GM21528 (cell line): ENCODE results near the gene NLN.
"Not testable (repeated sequence)": the region's sequence is repeated elsewhere in the genome, so short reads cannot be mapped to it uniquely, and the experiment has no call there.

Experiments used
- ATAC-seq: cut with Tn5 transposase; IDR thresholded peaks from one replicate; pipeline ENCODE4 v1.9.1; 2021; ENCODE audit warnings: mild to moderate bottlenecking, moderate library complexity; ENCODE audit not compliant: unreplicated experiment, low FRiP score

Gene NLN

GRCh38 chr5:65768723-65769346 is 46.8 kb downstream of the NLN start:
- ATAC-seq: no peak

- ATAC-seq: no peak
Observed at GRCh38 chr5:65769539-65769938, 47.5 kb downstream of the NLN start.

DNA sequence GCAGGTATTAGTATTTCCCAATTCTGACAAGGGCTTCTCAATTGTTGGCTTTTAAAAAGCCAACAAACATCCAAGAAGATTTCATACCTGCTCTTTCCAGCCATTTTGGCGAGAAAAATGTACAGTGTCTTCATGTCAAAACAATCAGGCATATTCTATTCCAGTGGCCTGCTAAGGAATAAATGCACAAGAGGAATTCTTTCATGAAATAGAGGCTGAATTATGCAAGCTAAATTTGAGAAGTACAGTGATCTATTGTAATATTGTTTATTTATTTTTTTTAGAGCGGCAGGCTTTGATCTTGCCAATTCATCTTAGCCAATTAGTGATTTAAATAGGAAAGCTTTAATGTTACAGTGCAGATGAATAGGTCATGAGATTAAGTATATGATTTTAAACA is 49.3 kb downstream of the NLN start:
- no peak for ATAC-seq

DNA sequence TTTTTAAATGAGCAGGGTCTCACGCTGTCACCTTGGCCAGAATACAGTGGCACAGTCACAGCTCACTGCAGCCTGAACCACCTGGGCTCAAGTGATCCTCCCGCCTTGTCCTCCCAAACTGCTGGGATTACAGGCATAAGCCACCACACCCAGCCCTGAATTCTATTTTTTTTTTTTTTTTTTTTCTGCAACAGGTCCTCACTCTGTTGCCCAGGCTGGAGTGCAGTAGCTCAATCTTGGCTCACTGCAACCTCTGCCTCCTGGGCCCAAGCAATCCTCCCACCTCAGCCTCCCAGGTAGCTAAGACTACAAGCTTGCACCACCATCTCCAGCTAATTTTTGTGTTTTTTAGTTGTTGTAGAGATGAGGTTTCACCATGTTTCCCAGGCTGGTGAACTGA is 51.0 kb downstream of the NLN start:
- ATAC-seq: not testable (repeated sequence)

GRCh38 chr5:65774346-65774745 is 52.3 kb downstream of the NLN start:
- no peak for ATAC-seq

GRCh38 chr5:65775476-65775875 is 53.5 kb downstream of the NLN start:
- ATAC-seq: no peak

- ATAC-seq: no peak
Observed at GRCh38 chr5:65776441-65777141, 54.6 kb downstream of the NLN start.

- no peak for ATAC-seq
Observed at GRCh38 chr5:65778126-65778525, 56.1 kb downstream of the NLN start.

- no peak for ATAC-seq
Observed at GRCh38 chr5:65779643-65780042, 57.6 kb downstream of the NLN start.

- not testable (repeated sequence) for ATAC-seq
Observed at GRCh38 chr5:65788296-65788695, 66.3 kb downstream of the NLN start.

DNA sequence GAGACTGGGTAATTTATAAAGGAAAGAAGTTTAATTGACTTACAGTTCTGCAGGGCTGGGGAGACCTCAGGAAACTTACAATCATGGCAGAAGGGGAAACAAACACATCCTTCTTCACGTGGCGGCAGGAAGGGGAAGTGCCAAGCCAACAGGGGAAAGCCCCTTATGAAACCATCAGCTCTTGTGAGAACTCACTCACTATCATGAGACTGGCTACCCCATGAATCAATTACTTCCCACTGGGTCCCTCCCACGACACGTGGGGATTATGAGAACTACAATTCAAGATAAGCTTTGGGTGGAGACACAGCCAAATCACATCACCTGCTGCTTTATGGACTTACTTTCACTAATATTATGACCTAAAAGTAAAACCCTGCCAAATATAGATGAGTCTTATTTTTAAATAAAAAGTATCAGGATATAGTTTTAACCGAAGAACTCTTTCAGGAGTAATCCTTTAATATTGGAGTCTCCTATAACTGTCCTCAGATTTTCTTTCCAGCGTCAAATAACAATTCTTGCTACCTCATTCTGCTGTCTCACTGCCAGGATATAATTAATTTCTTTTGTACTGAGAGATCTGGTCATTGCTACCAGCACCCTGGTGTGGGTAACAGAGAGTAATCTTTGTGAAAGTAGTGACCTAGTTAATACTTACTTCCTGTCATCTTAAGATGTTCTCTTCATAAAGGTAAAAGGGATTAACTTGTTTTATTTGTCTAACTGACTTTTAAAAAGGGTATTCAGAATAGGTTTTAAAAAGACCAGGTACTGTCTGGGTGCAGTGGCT is 68.6 kb downstream of the NLN start:
- ATAC-seq: no peak

GRCh38 chr5:65791712-65792673 is 70.0 kb downstream of the NLN start:
- no peak for ATAC-seq

DNA sequence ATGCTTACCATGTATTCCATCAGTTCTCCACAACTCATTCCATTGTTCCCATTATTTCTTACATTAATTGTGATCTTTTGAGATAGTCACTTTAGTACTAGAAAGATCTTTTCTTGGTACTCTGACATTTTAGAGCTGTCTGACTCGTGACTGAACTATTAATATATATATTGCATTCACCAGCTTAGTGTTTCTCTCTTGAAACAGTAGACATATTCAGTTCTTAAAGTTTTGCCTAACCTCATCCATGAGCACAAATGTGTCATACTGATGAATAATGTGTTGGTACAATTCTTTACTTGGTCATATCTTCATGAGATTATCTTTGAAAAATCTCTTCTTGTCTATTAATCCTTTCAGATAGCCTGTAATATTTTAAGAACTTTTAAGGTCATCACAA is 74.3 kb downstream of the NLN start:
- no peak for ATAC-seq

GRCh38 chr5:65796751-65797316 is 74.8 kb downstream of the NLN start:
- no peak for ATAC-seq

DNA sequence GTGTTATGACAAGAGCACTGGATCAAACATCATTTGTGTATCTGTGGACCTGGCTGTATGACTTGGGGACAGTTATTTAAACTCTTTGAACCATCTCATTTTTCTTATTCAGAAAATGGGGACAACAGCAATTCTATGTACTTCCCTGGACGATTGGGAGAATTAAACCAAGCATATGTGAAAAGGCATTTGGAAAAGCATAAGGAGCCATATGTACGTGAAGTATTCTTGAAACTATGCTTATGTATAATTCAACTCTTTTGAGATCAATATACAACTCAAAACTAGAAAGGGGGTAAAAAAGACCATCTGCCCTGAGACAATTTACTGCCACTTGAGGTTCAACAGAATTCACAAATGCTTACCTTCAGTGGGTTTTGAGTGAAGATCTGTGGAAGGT is 75.5 kb downstream of the NLN start:
- no peak for ATAC-seq

DNA sequence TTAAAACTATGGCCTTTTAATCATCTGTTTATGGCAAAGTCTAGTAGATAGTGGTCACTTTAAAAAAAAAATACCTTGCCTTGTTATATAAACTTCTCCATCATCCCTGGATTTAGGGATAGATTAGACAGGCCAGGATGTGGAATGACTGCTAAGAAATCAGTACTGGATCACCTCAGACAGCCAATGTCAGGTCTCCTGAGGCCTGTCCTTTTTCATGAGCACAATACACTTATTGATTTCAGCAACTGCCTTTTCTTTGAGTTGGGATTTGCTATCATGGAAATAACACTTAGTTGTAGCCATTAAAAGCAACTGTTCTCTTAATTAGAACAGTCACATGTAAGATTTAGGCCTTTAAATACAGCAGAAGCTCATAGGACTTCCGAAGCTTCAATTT is 77.9 kb downstream of the NLN start:
- ATAC-seq: no peak

GRCh38 chr5:65800775-65801174 is 78.8 kb downstream of the NLN start:
- no peak for ATAC-seq

DNA sequence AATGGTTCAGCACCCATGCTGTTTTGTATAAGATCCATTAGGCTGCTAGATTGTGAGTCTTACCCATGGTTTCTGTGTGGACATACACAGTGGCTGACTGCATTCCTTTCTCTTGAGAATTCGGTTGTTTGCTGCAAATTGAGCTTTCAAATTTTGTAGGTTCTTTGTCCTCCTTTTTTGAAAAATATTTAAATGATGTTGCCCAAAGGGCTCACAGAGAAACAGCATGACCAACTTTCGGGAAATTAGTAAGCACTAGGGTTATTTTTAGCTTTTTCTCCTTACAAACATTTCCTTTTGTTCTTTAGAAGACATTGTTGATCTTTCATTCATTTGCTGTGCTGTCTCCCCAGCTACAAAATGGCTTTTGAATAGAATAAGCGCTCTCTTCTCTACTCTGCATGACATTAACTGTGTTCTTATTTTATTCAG is 79.4 kb downstream of the NLN start:
- no peak for ATAC-seq

- ATAC-seq: no peak
Observed at GRCh38 chr5:65802080-65802479, 80.1 kb downstream of the NLN start.

GRCh38 chr5:65802820-65803219 is 80.8 kb downstream of the NLN start:
- no peak for ATAC-seq
